ENCODE measurements around the gene PLEKHF1. TPM values are rescaled to one million over a fixed set of nuclear protein-coding genes. Genes with fewer than 3 reads are reported as not detected.

The PLEKHF1 gene
- total RNA-seq, 1 donor from 2014 or later = 23.4 TPM

GRCh38 chr19:29664753-29665214, 477 bp upstream of the PLEKHF1 start:
- peak overlapping the region; percentile 62 for H3K4me3 ChIP-seq (ENCODE audit: low read depth, low read length)
- no peaks in the 10 kb centered on the region for H3K27me3 ChIP-seq (ENCODE audit: control insufficient read depth, insufficient read depth, low read length)
- no peak for FAIRE-seq
- TF ChIP-seq CTCF (IDR thresholded peaks at IDR 0.05; ENCODE audit: insufficient read depth, low read length, severe bottlenecking) = no peak
- H3K36me3 ChIP-seq (ENCODE audit: control insufficient read depth, insufficient read depth, low read length) = no peaks in the 10 kb centered on the region
- no peak for DNase-seq (ENCODE audit: low read depth)

GRCh38 chr19:29665826-29666577, 741 bp downstream of the PLEKHF1 start:
- H3K4me3 ChIP-seq (ENCODE audit: low read depth, low read length) = peak overlapping the region; percentile 62
- no peak for DNase-seq (ENCODE audit: low read depth)
- H3K36me3 ChIP-seq (ENCODE audit: control insufficient read depth, insufficient read depth, low read length) = no peaks in the 10 kb centered on the region
- TF ChIP-seq CTCF (IDR thresholded peaks at IDR 0.05; ENCODE audit: insufficient read depth, low read length, severe bottlenecking) = no peak
- H3K27me3 ChIP-seq (ENCODE audit: control insufficient read depth, insufficient read depth, low read length) = no peaks in the 10 kb centered on the region
- FAIRE-seq = no peak

GRCh38 chr19:29666578-29667386, 1.5 kb downstream of the PLEKHF1 start:
- H3K4me3 ChIP-seq (ENCODE audit: low read depth, low read length) = peak overlapping the region; percentile 62
- DNase-seq (ENCODE audit: low read depth) (no peak), FAIRE-seq (no peak)
- H3K36me3 ChIP-seq (ENCODE audit: control insufficient read depth, insufficient read depth, low read length) = no peaks in the 10 kb centered on the region
- no peak for TF ChIP-seq CTCF (IDR thresholded peaks at IDR 0.05; ENCODE audit: insufficient read depth, low read length, severe bottlenecking)
- no peaks in the 10 kb centered on the region for H3K27me3 ChIP-seq (ENCODE audit: control insufficient read depth, insufficient read depth, low read length)

DNA sequence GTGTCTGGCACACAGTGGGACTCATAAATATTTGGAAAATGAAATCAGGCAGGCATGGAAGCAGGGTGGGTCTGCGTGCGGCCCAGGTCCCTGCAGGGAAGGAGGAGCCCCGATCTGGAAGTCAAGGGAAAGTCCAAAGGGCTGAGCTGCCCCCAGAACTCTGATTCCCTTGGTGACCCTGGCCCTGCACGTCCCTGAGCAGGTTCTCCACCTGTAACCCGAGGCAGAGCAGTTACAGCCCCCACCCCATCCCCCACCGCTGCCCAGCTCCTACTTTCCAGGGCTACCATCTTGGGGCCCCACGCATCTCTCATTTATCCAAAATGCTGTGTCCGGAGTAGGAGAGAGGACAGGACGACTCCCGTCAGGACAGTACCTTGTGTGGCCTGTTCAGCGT, 2.1 kb downstream of the PLEKHF1 start:
- Histone ChIP-seq H3K36me3 (ENCODE audit: control insufficient read depth, insufficient read depth, low read length) (no peaks in the 10 kb centered on the region), H3K4me3 (ENCODE audit: low read depth, low read length) (no peak overlapping the region)
- FAIRE-seq = no peak

DNA sequence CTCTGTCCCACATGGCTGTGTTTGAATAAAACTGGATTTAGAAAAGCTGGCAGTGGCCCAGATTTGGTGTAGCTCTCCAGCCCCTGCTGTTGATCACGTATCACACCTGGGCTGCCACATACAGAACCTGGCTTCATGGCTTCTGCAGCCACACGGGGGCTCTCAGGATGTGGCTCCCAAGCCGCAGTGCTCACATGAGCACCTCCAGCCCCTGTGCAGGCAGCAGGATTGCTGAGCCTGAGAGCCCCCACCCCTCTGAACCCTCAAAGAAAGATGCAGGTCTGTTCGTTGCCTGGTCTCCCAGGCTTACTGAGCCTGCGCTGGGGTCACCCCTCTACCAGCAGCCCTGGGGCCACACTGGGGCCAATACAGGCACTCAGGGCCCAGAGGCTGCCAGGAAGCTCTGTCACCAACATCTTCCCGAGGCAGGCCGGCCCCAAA, 2.7 kb downstream of the PLEKHF1 start:
- Histone ChIP-seq H3K4me3 (ENCODE audit: low read depth, low read length) (no peak overlapping the region), H3K36me3 (ENCODE audit: control insufficient read depth, insufficient read depth, low read length) (no peaks in the 10 kb centered on the region), H3K27me3 (ENCODE audit: control insufficient read depth, insufficient read depth, low read length) (no peaks in the 10 kb centered on the region)
- TF ChIP-seq CTCF (IDR thresholded peaks at IDR 0.05; ENCODE audit: insufficient read depth, low read length, severe bottlenecking) = no peak
- DNase-seq (ENCODE audit: low read depth) (no peak), FAIRE-seq (no peak)

More for the DNA sequence above, 2.1 kb downstream of the PLEKHF1 start:
- DNase-seq (ENCODE audit: low read depth) = no peak
- H3K27me3 ChIP-seq (ENCODE audit: control insufficient read depth, insufficient read depth, low read length) = no peaks in the 10 kb centered on the region
- no peak for TF ChIP-seq CTCF (IDR thresholded peaks at IDR 0.05; ENCODE audit: insufficient read depth, low read length, severe bottlenecking)

All from bronchial epithelial cell (primary cell).